Peyer's patch (tissue), 4 donors: ENCODE results near the gene BACH2.

Experiments used
- POLR2A ChIP-seq, 2 donors: fragments of 450-650 bp; IDR thresholded peaks; one replicate each; pipeline ENCODE4 v1.5.1; 2017; ENCODE audit warnings: antibody characterized with exemption in 2 of 2, mild to moderate bottlenecking in 2 of 2, moderate library complexity in 2 of 2
- TF ChIP-seq, protein P1 (sequence below), 6 experiments: fragments of 450-650 bp in 4 of 6; fragments of 200-600 bp in 2 of 6; sonication (generic) in 1 of 6; IDR thresholded peaks; one replicate each; pipeline ENCODE4 v1.5.1; 2017 to 2019; ENCODE audit warnings: antibody characterized with exemption in 6 of 6, mild to moderate bottlenecking in 3 of 6, moderate library complexity in 1 of 6

GRCh38 chr6:89928604-89929003, 368.0 kb downstream of the BACH2 start:
- TF ChIP-seq POLR2A (IDR thresholded peaks at IDR 0.05) = no peak
- TF ChIP-seq, protein P1, sequence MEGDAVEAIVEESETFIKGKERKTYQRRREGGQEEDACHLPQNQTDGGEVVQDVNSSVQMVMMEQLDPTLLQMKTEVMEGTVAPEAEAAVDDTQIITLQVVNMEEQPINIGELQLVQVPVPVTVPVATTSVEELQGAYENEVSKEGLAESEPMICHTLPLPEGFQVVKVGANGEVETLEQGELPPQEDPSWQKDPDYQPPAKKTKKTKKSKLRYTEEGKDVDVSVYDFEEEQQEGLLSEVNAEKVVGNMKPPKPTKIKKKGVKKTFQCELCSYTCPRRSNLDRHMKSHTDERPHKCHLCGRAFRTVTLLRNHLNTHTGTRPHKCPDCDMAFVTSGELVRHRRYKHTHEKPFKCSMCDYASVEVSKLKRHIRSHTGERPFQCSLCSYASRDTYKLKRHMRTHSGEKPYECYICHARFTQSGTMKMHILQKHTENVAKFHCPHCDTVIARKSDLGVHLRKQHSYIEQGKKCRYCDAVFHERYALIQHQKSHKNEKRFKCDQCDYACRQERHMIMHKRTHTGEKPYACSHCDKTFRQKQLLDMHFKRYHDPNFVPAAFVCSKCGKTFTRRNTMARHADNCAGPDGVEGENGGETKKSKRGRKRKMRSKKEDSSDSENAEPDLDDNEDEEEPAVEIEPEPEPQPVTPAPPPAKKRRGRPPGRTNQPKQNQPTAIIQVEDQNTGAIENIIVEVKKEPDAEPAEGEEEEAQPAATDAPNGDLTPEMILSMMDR (IDR thresholded peaks at IDR 0.05) = no peak
